ENCODE data around the gene SUPT20H. TPM values are rescaled to one million over a fixed set of nuclear protein-coding genes. Genes with fewer than 3 reads are reported as not detected.

Gene SUPT20H
- polyA plus RNA-seq, 1 donor (not counting 4 experiments of a cell fraction or from before 2014, with no cell fraction given): 65.4 TPM

- Histone ChIP-seq H3K4me2 (ENCODE audit: control insufficient read depth, extremely low read depth, insufficient read depth, low read depth, low read length) (no peak overlapping the region), H3K79me2 (ENCODE audit: control insufficient read depth, insufficient read depth, low read length) (no peaks in the 10 kb centered on the region), H3K27me3 (ENCODE audit: control insufficient read depth, extremely low read depth, insufficient read depth, low read length) (no peaks in the 10 kb centered on the region), H3K27ac (ENCODE audit: control insufficient read depth, insufficient read depth, low read length) (no peak overlapping the region), H2AFZ (ENCODE audit: control insufficient read depth, low read length) (no peak overlapping the region), H4K20me1 (ENCODE audit: control insufficient read depth, extremely low read depth, insufficient read depth, low read length) (no peaks in the 10 kb centered on the region), H3K9me1 (ENCODE audit: control insufficient read depth, extremely low read depth, insufficient read depth, low read length) (no peaks in the 10 kb centered on the region), H3K9me3 (ENCODE audit: control insufficient read depth, low read depth, low read length) (no peaks in the 10 kb centered on the region), H3K4me3 (ENCODE audit: control insufficient read depth in 2 of 3, extremely low read depth in 1 of 3, insufficient read depth in 2 of 3, low read depth in 1 of 3, low read length in 3 of 3) (no peak overlapping the region), H3K36me3 (ENCODE audit: control insufficient read depth in 2 of 2, extremely low read depth in 1 of 2, insufficient read depth in 2 of 2, low read length in 2 of 2) (no peaks in the 10 kb centered on the region), H3K9ac (ENCODE audit: control insufficient read depth, extremely low read depth, insufficient read depth, low read length) (no peak overlapping the region), H3K4me1 (ENCODE audit: control insufficient read depth, extremely low read depth, insufficient read depth, low read length) (no peaks in the 10 kb centered on the region)
- TF ChIP-seq EZH2 (IDR thresholded peaks at IDR 0.05; ENCODE audit: low read length): no peak
- TF ChIP-seq CTCF (optimal IDR thresholded peaks at IDR 0.05 in 1 of 3, IDR thresholded peaks at IDR 0.05 in 1 of 3, conservative IDR thresholded peaks at IDR 0.05 in 1 of 3; ENCODE audit: extremely low read depth in 1 of 3, insufficient read depth in 2 of 3, low read length in 3 of 3): no peak
- FAIRE-seq (no peak), DNase-seq (ENCODE audit: low read depth, low spot score) (no peak)
- dilution Hi-C loops (cut with MboI; ENCODE audit: extremely low pct_ligation_motif_present, low sequenced_read_pairs): no loop called here
Observed at GRCh38 chr13:37087486-37087885, 28.0 kb upstream of the SUPT20H start.

- Histone ChIP-seq H3K36me3 (ENCODE audit: control insufficient read depth in 2 of 2, extremely low read depth in 1 of 2, insufficient read depth in 2 of 2, low read length in 2 of 2) (no peaks in the 10 kb centered on the region), H4K20me1 (ENCODE audit: control insufficient read depth, extremely low read depth, insufficient read depth, low read length) (no peaks in the 10 kb centered on the region), H3K9me3 (ENCODE audit: control insufficient read depth, low read depth, low read length) (no peaks in the 10 kb centered on the region), H3K4me2 (ENCODE audit: control insufficient read depth, extremely low read depth, insufficient read depth, low read depth, low read length) (no peak overlapping the region), H3K9me1 (ENCODE audit: control insufficient read depth, extremely low read depth, insufficient read depth, low read length) (no peaks in the 10 kb centered on the region), H3K27ac (ENCODE audit: control insufficient read depth, insufficient read depth, low read length) (no peak overlapping the region), H3K79me2 (ENCODE audit: control insufficient read depth, insufficient read depth, low read length) (no peaks in the 10 kb centered on the region), H3K4me1 (ENCODE audit: control insufficient read depth, extremely low read depth, insufficient read depth, low read length) (no peaks in the 10 kb centered on the region), H3K27me3 (ENCODE audit: control insufficient read depth, extremely low read depth, insufficient read depth, low read length) (no peaks in the 10 kb centered on the region), H3K9ac (ENCODE audit: control insufficient read depth, extremely low read depth, insufficient read depth, low read length) (no peak overlapping the region), H2AFZ (ENCODE audit: control insufficient read depth, low read length) (no peak overlapping the region), H3K4me3 (ENCODE audit: control insufficient read depth in 2 of 3, extremely low read depth in 1 of 3, insufficient read depth in 2 of 3, low read depth in 1 of 3, low read length in 3 of 3) (no peak overlapping the region)
- TF ChIP-seq CTCF (optimal IDR thresholded peaks at IDR 0.05 in 1 of 3, IDR thresholded peaks at IDR 0.05 in 1 of 3, conservative IDR thresholded peaks at IDR 0.05 in 1 of 3; ENCODE audit: extremely low read depth in 1 of 3, insufficient read depth in 2 of 3, low read length in 3 of 3) (no peak), EZH2 (IDR thresholded peaks at IDR 0.05; ENCODE audit: low read length) (no peak)
- FAIRE-seq (no peak), DNase-seq (ENCODE audit: low read depth, low spot score) (no peak)
- dilution Hi-C loops (cut with MboI; ENCODE audit: extremely low pct_ligation_motif_present, low sequenced_read_pairs): no loop called here
Observed at GRCh38 chr13:37085606-37086005, 26.1 kb upstream of the SUPT20H start.

All from keratinocyte (primary cell).